HG02678 (cell line): Measurements from ENCODE around the gene IAH1.
"Not testable (repeated sequence)": the region's sequence is repeated elsewhere in the genome, so short reads cannot be mapped to it uniquely, and the experiment has no call there.

Source experiments
- ATAC-seq: cut with Tn5 transposase; IDR thresholded peaks from one replicate; pipeline ENCODE4 v1.9.1; 2021; ENCODE audit warnings: mild to moderate bottlenecking, moderate library complexity; ENCODE audit not compliant: unreplicated experiment

IAH1 gene

GRCh38 chr2:9472511-9472910, 1.8 kb upstream of the IAH1 start:
- no peak for ATAC-seq

DNA sequence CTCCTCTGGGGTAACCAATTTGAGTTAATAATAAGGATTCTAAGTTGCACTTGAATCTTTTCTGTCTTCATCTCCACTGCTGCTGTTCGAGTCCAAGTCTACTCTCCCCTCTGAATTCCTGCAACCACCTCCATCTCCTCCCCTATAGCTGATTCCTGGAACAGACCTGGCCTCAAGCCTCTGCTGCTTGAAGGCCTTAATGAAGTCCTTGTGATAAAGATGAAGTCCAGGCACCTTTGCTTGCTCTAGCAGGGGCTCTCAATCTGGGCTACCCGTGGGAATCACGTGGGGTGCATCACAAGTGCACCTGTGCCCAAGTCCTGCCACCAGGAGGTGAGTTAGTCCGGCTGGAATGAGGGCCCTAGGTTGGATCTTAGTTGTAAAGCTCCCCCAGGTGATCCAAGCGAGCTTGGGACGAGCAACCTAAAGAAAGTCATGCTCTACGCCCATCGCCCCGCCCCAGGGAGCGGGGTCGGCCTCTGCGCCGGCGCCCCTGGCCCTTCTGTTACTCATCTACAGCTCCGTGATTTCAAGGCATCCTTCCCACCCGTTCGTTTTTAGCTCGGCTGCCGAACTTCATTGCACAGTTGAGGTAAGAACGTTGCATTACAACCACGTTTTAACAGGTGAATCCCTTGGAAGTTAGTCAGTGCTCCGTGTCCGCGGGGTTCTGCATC, 905 bp upstream of the IAH1 start:
- no peak for ATAC-seq

DNA sequence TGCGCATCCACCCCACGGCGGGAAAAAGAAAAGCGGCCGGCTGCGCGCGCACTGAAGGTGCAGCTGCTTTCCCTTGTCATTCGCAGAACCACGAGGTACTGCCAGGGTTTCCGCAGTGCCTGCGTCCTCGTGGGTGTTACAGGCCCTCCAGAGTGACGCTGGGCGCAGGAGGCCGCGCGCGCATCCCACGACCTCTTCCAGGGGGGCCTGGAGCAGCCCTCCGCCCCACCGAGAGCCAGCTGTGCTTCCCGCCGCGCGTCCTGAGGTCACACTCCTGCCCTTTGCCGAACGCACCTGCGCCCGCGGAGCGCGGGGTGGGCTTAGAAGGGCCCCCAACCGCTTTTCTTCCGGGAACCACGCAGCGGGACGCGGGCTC, 378 bp upstream of the IAH1 start:
- ATAC-seq, result peak; percentile 26

DNA sequence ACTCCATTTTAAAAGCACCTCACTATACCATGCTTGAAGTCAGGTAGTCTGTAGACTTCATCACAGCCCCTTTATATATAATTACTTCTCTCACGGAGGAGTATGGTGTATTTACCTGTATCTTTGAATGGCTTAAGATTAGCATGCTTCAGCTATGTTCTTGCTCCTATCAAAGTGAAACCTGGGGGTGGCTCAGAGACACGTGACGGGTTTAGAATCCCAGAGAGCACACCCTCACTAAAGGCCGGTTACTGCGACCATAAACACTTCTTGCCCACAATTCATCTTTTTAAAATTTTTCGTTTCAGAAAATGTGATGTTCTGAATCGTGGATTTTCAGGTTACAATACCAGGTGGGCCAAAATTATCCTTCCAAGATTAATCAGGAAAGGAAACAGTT, 3.6 kb downstream of the IAH1 start:
- ATAC-seq, result no peak

DNA sequence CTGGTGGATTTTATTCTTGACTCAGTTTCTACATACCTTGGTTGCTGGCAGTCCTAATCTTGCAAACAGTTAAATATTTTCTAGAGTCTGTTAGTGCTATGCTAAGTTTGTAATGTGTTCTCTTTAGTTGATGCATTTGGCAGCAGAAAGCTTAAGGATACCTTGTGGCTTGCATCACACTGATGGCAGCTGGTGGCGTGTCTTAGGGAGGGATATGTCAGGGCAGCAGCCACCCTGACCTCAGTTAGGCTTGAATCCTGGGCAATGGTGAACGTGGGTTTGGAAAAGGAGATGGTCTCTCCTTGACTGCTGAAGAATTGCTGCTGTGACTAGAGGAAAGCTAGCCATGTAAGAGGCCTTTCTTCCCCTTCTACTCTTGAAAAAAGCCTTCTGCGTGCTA, 4.2 kb downstream of the IAH1 start:
- no peak for ATAC-seq

DNA sequence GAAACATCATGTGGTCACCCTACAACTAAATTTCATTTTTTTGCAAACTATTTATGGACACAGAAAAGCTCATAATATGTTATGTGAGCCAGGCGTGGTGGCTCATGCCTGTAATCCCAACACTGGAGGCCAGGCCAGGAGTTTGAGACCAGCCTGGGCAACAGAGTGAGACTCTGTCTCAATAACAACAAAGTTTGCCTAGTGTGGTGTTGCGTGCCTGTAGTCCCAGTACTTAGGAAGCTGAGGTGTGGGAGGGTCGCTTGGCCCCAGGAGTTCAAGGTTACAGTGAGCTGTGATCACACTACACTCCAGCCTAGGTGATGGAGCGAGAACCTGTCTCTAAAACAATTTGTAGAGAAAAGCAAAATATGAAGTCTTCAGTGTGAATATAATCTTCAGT, 5.8 kb downstream of the IAH1 start:
- no peak for ATAC-seq

GRCh38 chr2:9483107-9483506, 8.8 kb downstream of the IAH1 start:
- no peak for ATAC-seq

DNA sequence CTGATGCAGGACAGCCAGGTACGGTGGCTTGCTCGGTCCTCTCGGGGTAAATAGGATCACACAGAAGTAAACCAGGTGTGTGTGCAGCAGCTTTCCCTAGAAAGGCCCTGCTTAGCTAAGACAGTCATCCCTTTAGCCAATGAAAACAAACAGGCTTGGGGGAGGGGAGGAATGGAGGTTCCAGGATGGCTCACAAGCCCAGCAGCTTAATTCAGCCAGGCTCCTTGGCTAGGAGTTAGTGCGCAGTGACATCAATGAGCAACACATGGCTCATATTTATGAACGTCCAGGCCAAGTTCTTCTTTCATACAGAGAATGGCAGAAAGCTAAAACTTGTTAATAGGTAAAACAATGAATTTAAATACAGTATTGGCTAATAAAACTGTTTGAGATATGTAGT, 10.2 kb downstream of the IAH1 start:
- ATAC-seq, result no peak

DNA sequence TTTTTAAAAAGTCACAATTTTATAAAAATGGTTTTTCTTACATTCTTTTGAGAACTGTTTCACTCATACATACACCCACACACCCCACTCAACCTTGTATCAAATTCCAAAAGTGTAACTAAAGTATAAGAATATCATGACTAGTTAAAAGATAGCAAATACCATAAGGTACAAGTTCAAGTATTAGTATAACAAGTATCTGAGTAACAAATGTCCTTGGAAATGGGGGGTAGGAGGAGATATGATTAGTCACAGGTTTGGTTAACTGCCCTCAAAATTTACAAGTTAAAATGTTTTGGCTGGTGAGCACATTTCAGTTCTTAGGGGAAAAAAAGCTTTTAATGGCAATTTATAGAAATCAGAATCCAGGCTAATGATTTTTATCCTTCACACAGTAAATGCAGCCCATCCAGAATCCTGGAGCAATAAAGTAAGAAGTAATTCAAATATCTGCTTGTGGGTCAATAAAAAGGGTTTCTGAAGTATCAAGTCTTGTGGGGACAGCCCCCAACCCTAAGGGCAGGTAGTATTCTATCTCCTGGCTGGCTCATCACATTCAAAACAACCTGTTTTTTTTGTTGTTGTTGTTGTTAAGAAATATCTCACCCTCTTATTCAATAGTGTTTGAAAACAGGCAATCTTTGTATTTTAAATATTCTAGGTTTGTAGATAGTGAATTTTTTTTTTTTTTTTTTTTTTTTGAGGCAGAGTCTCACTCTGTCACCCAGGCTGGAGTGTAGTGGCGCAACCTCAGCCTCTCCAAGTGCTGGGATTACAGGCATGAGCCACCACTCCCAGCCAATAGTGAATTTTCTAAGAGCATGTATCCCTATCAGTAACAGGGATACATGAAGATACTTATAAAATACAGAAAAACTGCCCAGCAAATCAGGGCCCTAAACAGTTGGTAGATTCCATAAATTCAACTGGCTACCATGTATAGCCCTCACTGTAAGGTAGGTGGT, 14.5 kb downstream of the IAH1 start:
- ATAC-seq, result no peak

- ATAC-seq, result no peak
These were observed 16.4 kb downstream of the IAH1 start for GRCh38 chr2:9490789-9491188.

- no peak for ATAC-seq
These were observed 18.6 kb downstream of the IAH1 start for GRCh38 chr2:9492927-9493326.

GRCh38 chr2:9493478-9493877, 19.1 kb downstream of the IAH1 start:
- no peak for ATAC-seq

- ATAC-seq, result no peak
These were observed 19.7 kb downstream of the IAH1 start for GRCh38 chr2:9494081-9494480.

DNA sequence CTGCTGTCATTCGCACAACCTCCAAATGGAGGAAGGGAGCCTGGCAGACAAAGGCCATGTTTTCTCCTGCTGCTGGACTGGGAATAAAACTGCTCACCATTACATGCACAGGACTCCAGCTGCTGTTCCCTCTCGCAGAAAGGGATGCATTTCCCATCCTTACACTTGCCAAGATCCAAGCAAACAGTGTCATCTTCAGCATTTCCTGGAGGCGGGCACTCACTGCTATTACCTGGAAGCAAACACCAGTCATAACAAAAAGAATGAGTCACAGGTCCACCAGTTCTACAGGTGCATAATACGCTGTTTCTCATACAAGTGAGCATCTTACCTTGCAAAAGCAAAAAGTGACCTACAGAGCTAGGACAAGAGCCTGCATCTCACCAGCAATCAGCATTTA, 22.7 kb downstream of the IAH1 start:
- no peak for ATAC-seq

GRCh38 chr2:9498210-9498609, 23.9 kb downstream of the IAH1 start:
- ATAC-seq, result no peak

DNA sequence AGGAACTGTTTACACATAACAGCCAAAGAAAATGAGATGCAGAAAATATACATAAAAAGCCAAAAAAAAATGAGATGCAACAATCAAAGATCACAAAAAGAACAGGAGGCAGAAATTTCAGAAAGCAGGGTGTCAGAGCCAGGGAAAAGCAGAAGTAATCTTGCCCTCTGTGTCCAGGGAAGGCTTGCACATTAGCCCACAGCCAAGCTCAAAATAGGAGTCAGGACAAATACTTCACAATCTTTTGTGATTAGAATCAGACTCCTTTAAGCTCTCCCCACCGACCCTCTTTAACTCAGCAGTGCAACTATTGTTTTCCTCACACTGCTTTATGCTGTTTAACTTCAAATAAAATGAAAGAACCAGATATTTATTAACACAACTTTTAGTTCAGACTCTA, 34.6 kb downstream of the IAH1 start:
- ATAC-seq, result no peak

DNA sequence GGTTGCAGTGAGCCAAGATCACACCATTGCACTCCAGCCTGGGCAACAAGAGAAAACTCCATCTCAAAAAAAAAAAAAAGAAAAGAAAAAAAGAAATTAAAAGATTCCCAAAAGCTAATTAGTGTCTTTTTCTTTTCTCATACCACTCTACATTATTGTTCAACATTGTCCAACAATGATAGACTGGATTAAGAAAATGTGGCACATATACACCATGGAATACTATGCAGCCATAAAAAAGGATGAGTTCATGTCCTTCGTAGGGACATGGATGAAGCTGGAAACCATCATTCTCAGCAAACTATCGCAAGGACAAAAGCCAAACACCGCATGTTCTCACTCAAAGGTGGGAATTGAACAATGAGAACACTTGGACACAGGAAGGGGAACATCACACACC, 39.6 kb downstream of the IAH1 start:
- not testable (repeated sequence) for ATAC-seq

GRCh38 chr2:9517118-9517782, 42.9 kb downstream of the IAH1 start:
- no peak for ATAC-seq

- no peak for ATAC-seq
These were observed 43.8 kb downstream of the IAH1 start for GRCh38 chr2:9518163-9518562.

GRCh38 chr2:9518780-9519179, 44.4 kb downstream of the IAH1 start:
- ATAC-seq, result no peak

DNA sequence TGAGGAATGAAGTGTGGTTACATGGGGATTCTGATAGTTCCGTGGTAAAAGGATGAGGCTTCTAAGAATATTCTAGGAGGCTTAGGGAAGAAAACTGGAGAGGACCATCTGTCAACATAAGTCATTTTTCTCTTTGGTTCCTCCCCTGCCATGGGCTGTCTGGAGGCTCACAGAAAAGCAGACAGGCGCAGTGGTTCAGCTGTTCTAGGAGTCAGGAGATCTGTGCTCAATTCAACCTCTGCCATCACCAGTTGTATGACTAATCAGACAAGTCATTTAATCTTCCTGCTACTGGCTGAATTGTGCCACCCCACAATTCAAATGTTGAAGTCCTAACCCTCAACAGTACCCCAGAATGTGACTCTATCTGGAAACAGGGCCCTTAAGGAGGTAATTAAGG, 44.9 kb downstream of the IAH1 start:
- ATAC-seq, result no peak

DNA sequence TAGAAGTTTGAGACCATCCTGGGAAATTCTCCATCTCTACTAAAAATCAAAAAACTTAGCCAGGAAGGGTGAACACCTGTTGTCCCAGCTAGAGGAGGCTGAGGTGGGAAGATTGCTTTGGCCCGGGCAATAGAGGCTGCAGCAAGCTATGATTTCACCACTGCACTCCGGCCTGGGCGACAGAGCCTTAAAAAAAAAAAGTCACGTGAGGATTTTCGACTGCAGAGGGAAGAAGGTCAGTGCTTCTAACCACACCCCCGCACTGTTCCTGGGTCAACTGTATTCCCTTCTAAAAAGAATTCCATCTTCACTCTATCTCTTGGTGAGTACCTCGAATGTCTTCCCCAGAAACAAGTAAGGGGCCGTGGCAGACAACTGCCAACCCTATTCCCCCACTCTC, 49.9 kb downstream of the IAH1 start:
- no peak for ATAC-seq
